Panc1 (cell line): ENCODE results near the gene GBX1. TPM values are rescaled to one million over a fixed set of nuclear protein-coding genes. Genes with fewer than 3 reads are reported as not detected.

Source experiments
- ATAC-seq: fragments of 200-7000 bp; cut with Tn5 transposase; 2 replicates; pipeline ENCODE4 v1.9.1; 2020; ENCODE audit warnings: mild to moderate bottlenecking, moderate library complexity
- BruUV-seq: library from RNA; stranded (reverse); fragments of 400-500 nt; replicated peaks from 2 replicates; lab custom pipeline; 2021; lab: Mats Ljungman, UMichigan
- CTCF ChIA-PET: fragments of 300-600 bp; sonication (Branson Sonifier 250); formaldehyde crosslinking; loops from one replicate; lab custom pipeline; 2022; ENCODE audit warnings: antibody characterized with exemption; lab: Charles Lee
- POLR2A ChIA-PET: fragments of 300-600 bp; sonication (Branson Sonifier 250); formaldehyde crosslinking; loops from one replicate; lab custom pipeline; 2022; ENCODE audit warnings: antibody characterized with exemption; lab: Charles Lee
- DNase-seq: peaks from one replicate; pipeline ENCODE4 v3.0.0-alpha.2; 2010; ENCODE audit warnings: low read depth, low spot score
- H3K27ac ChIP-seq: 2 replicates; pipeline ENCODE4 v1.5.1; 2011; ENCODE audit warnings: mild to moderate bottlenecking, low read length, inconsistent platforms
- H3K27me3 ChIP-seq: fragments of 200-500 bp; sonication (Bioruptor generic); 2 replicates; pipeline ENCODE4 v1.6.0; 2014; ENCODE audit warnings: low read length, inconsistent platforms; ENCODE audit not compliant: control insufficient read depth, insufficient read depth
- H3K36me3 ChIP-seq: fragments of 200-500 bp; sonication (Bioruptor generic); 2 replicates; pipeline ENCODE4 v1.5.1; 2014; ENCODE audit warnings: inconsistent platforms, mild to moderate bottlenecking, low read length, moderate library complexity; ENCODE audit not compliant: control insufficient read depth, insufficient read depth
- H3K4me1 ChIP-seq: 2 replicates; pipeline ENCODE4 v1.5.1; 2011; ENCODE audit warnings: inconsistent platforms, mild to moderate bottlenecking, low read length, moderate library complexity; ENCODE audit not compliant: control insufficient read depth, insufficient read depth
- H3K4me3 ChIP-seq, 2 experiments: 2 replicates each; pipeline ENCODE4 v1.5.1; 2011 to 2012; ENCODE audit warnings: low read depth in 2 of 2, low read length in 2 of 2, mild to moderate bottlenecking in 2 of 2, inconsistent platforms in 1 of 2, moderate library complexity in 1 of 2
- H3K9me3 ChIP-seq: fragments of 200-500 bp; sonication (Bioruptor generic); 2 replicates; pipeline ENCODE4 v1.5.1; 2014; ENCODE audit warnings: low read depth, mild to moderate bottlenecking, inconsistent platforms, low read length, moderate library complexity; ENCODE audit not compliant: control insufficient read depth, insufficient read depth
- CTCF ChIP-seq: fragments of 450-650 bp; IDR thresholded peaks from 2 replicates; pipeline ENCODE4 v1.5.1; 2017; ENCODE audit warnings: mild to moderate bottlenecking
- POLR2AphosphoS5 ChIP-seq: IDR thresholded peaks from 2 replicates; pipeline ENCODE4 v1.6.1; 2012; ENCODE audit warnings: mild to moderate bottlenecking, low read depth, low read length, moderate library complexity
- REST ChIP-seq, 2 experiments: IDR thresholded peaks; 2 replicates each; pipeline ENCODE4 v1.6.1; 2011 to 2012; ENCODE audit warnings: low read depth in 2 of 2, control low read depth in 1 of 2, low read length in 1 of 2, mild to moderate bottlenecking in 1 of 2, moderate library complexity in 1 of 2; ENCODE audit not compliant: insufficient read depth in 1 of 2
- SIN3A ChIP-seq: IDR thresholded peaks from 2 replicates; pipeline ENCODE4 v1.6.1; 2012; ENCODE audit warnings: low read depth, mild to moderate bottlenecking, low read length, moderate library complexity, borderline replicate concordance; ENCODE audit not compliant: insufficient read depth
- TCF7L2 ChIP-seq: IDR thresholded peaks from 2 replicates; pipeline ENCODE4 v1.6.1; 2011; ENCODE audit warnings: mild to moderate bottlenecking, low read depth, low read length, inconsistent platforms
- in situ Hi-C: cut with HindIII; loops from 2 replicates; pipeline ENCODE4 v1.10.0; 2016; ENCODE audit warnings: low sequenced_read_pairs, low pct_unique_long_range_greater_than_20kb
- intact Hi-C: fragments of 100-400 bp; cut with micrococcal nuclease; formaldehyde crosslinking; loops from one replicate; pipeline ENCODE4 v1.10.0; 2022; ENCODE audit not compliant: unreplicated experiment
- total RNA-seq: library from RNA; stranded (reverse); gene quantifications from one replicate; pipeline ENCODE4 v1.2.1, GENCODE V29; 2021; ENCODE audit not compliant: unreplicated experiment

The GBX1 gene
- total RNA-seq, 1 experiment from 2014 or later = not detected

- no peak for DNase-seq
- TF ChIP-seq SIN3A (no peak), POLR2AphosphoS5 (no peak)
- intact Hi-C loops (no loop called here), in situ Hi-C loops (no loop called here)
- ChIA-PET CTCF (no interaction called here), POLR2A (no interaction called here)
- Histone ChIP-seq H3K27ac (no peak overlapping the region), H3K4me1 (no peaks in the 10 kb centered on the region), H3K4me3 (no peak overlapping the region), H3K27me3 (peaks cover 5% of the 10 kb centered on the region), H3K9me3 (no peaks in the 10 kb centered on the region), H3K36me3 (no peaks in the 10 kb centered on the region)
- BruUV-seq = no TSS peak
- ATAC-seq = no peak
Measured at GRCh38 chr7:151193203-151193978, 25.9 kb upstream of the GBX1 start.

GRCh38 chr7:151192002-151192539 lies 24.6 kb upstream of the GBX1 start:
- no peaks in the 10 kb centered on the region for H3K4me1 ChIP-seq
- no peak overlapping the region for H3K4me3 ChIP-seq
- TF ChIP-seq TCF7L2 = no peak
- no peak for TF ChIP-seq POLR2AphosphoS5
- TF ChIP-seq CTCF = no peak
- no peak for TF ChIP-seq REST (IDR thresholded peaks at IDR 0.05; ENCODE audit: insufficient read depth in 1 of 2, low read depth in 2 of 2, low read length in 1 of 2)
- no peak for TF ChIP-seq SIN3A
- no peak overlapping the region for H3K27ac ChIP-seq
- POLR2A ChIA-PET = no interaction called here
- no TSS peak for BruUV-seq
- intact Hi-C loops (no loop called here), in situ Hi-C loops (no loop called here)
- no peaks in the 10 kb centered on the region for H3K9me3 ChIP-seq
- H3K27me3 ChIP-seq = peaks cover 5% of the 10 kb centered on the region
- ATAC-seq (no peak), DNase-seq (no peak)
- CTCF ChIA-PET = no interaction called here
- no peaks in the 10 kb centered on the region for H3K36me3 ChIP-seq

GRCh38 chr7:151191544-151191943 lies 24.1 kb upstream of the GBX1 start:
- Histone ChIP-seq H3K4me3 (no peak overlapping the region), H3K27me3 (peaks cover 5% of the 10 kb centered on the region), H3K4me1 (no peaks in the 10 kb centered on the region), H3K27ac (no peak overlapping the region), H3K9me3 (no peaks in the 10 kb centered on the region), H3K36me3 (no peaks in the 10 kb centered on the region)
- in situ Hi-C loops = no loop called here
- POLR2A ChIA-PET = no interaction called here
- ATAC-seq (no peak), DNase-seq (no peak)
- no TSS peak for BruUV-seq
- TF ChIP-seq TCF7L2 (no peak), POLR2AphosphoS5 (no peak), SIN3A (no peak), CTCF (no peak), REST (IDR thresholded peaks at IDR 0.05; ENCODE audit: insufficient read depth in 1 of 2, low read depth in 2 of 2, low read length in 1 of 2) (no peak)
- CTCF ChIA-PET = no interaction called here
- intact Hi-C loops = no loop called here
